Trophoblast cell (in vitro differentiated cells and primary cell): ENCODE data around the gene PIK3R1.
A peak's percentile ranks its signal among the peaks of the same experiment; 100 is the strongest.

Experiments
- DNase-seq, 2 donors: peaks; one replicate each; pipeline ENCODE4 v3.0.0-alpha.2; 2016
- H2AFZ ChIP-seq: 2 replicates; pipeline ENCODE4 v1.6.1; 2013; ENCODE audit warnings: low read length, moderate library complexity, mild to moderate bottlenecking; ENCODE audit not compliant: insufficient read depth, poor library complexity
- H2AK5ac ChIP-seq: 2 replicates; pipeline ENCODE4 v1.6.1; 2013; ENCODE audit warnings: mild to moderate bottlenecking, low read length
- H2BK120ac ChIP-seq: 2 replicates; pipeline ENCODE4 v1.6.1; 2013; ENCODE audit warnings: low read length, mild to moderate bottlenecking, moderate library complexity; ENCODE audit not compliant: insufficient read depth, poor library complexity
- H2BK12ac ChIP-seq: 2 replicates; pipeline ENCODE4 v1.6.1; 2013; ENCODE audit warnings: mild to moderate bottlenecking, low read length, moderate library complexity
- H2BK5ac ChIP-seq: 2 replicates; pipeline ENCODE4 v1.6.1; 2013; ENCODE audit warnings: low read length, low read depth, moderate library complexity, mild to moderate bottlenecking; ENCODE audit not compliant: poor library complexity
- H3K14ac ChIP-seq: 2 replicates; pipeline ENCODE4 v1.6.1; 2013; ENCODE audit warnings: mild to moderate bottlenecking, low read length
- H3K18ac ChIP-seq: 2 replicates; pipeline ENCODE4 v1.6.1; 2013; ENCODE audit warnings: mild to moderate bottlenecking, low read length
- H3K23ac ChIP-seq: 2 replicates; pipeline ENCODE4 v1.6.1; 2013; ENCODE audit warnings: low read length
- H3K27ac ChIP-seq: 2 replicates; pipeline ENCODE4 v1.5.1; 2013; ENCODE audit warnings: low read depth, mild to moderate bottlenecking, inconsistent platforms, low read length, moderate library complexity
- H3K27me3 ChIP-seq: 2 replicates; pipeline ENCODE4 v1.6.1; 2013; ENCODE audit warnings: inconsistent platforms, mild to moderate bottlenecking, low read length, moderate library complexity; ENCODE audit not compliant: insufficient read depth
- H3K36me3 ChIP-seq, 2 experiments: 1 replicate in 1 of 2; 2 replicates in 1 of 2; pipeline ENCODE4 v1.6.1; 2013; ENCODE audit warnings: low read length in 2 of 2, mild to moderate bottlenecking in 2 of 2, moderate library complexity in 1 of 2; ENCODE audit not compliant: insufficient read depth in 2 of 2, control insufficient read depth in 1 of 2
- H3K4ac ChIP-seq: 2 replicates; pipeline ENCODE4 v1.6.1; 2013; ENCODE audit warnings: low read depth, mild to moderate bottlenecking, low read length, moderate library complexity
- H3K4me1 ChIP-seq, 2 experiments: 1 replicate in 1 of 2; 2 replicates in 1 of 2; pipeline ENCODE4 v1.6.1; 2013; ENCODE audit warnings: low read length in 2 of 2, mild to moderate bottlenecking in 2 of 2, moderate library complexity in 1 of 2; ENCODE audit not compliant: insufficient read depth in 2 of 2, control insufficient read depth in 1 of 2
- H3K4me2 ChIP-seq: 2 replicates; pipeline ENCODE4 v1.6.1; 2013; ENCODE audit warnings: inconsistent platforms, mild to moderate bottlenecking, low read length, moderate library complexity
- H3K4me3 ChIP-seq: 2 replicates; pipeline ENCODE4 v1.5.1; 2013; ENCODE audit warnings: mild to moderate bottlenecking, low read depth, low read length, inconsistent platforms
- H3K79me1 ChIP-seq: one replicate; pipeline ENCODE4 v1.6.1; 2013; ENCODE audit warnings: low read length
- H3K79me2 ChIP-seq: 2 replicates; pipeline ENCODE4 v1.6.1; 2013; ENCODE audit warnings: low read length, mild to moderate bottlenecking; ENCODE audit not compliant: control insufficient read depth, insufficient read depth, poor library complexity
- H3K9ac ChIP-seq: 2 replicates; pipeline ENCODE4 v1.6.1; 2013; ENCODE audit warnings: mild to moderate bottlenecking, low read length
- H3K9me3 ChIP-seq: 2 replicates; pipeline ENCODE4 v1.6.1; 2013; ENCODE audit warnings: low read depth, mild to moderate bottlenecking, control low read depth, inconsistent platforms, low read length; ENCODE audit not compliant: insufficient read depth
- H4K12ac ChIP-seq: 2 replicates; pipeline ENCODE4 v1.6.1; 2013; ENCODE audit warnings: low read depth, mild to moderate bottlenecking, low read length, moderate library complexity
- H4K8ac ChIP-seq: 2 replicates; pipeline ENCODE4 v1.6.1; 2013; ENCODE audit warnings: low read depth, mild to moderate bottlenecking, low read length, moderate library complexity
- H4K91ac ChIP-seq: one replicate; pipeline ENCODE4 v1.6.1; 2013; ENCODE audit warnings: low read depth, mild to moderate bottlenecking, low read length, moderate library complexity
- WGBS: extraction: QIAGEN DNeasy Blood & Tissue Kit; methylation state at CpG from one replicate; pipeline ENCODE4 v1.1.7; 2013; ENCODE audit warnings: missing lambda C conversion rate; ENCODE audit not compliant: insufficient read length, insufficient coverage; ENCODE audit errors: extremely low coverage; 5-methylcytosine and 5-hydroxymethylcytosine counted together

Gene PIK3R1

GRCh38 chr5:68230285-68230684 lies 14.7 kb downstream of the PIK3R1 start:
- Histone ChIP-seq H2BK5ac (no peak overlapping the region), H3K4me3 (no peak overlapping the region), H3K79me2 (peaks cover 2% of the 10 kb centered on the region), H4K12ac (no peak overlapping the region), H2BK120ac (no peak overlapping the region), H3K4me2 (no peak overlapping the region), H3K4ac (no peak overlapping the region), H2AK5ac (no peak overlapping the region), H3K79me1 (no peaks in the 10 kb centered on the region), H3K27me3 (no peaks in the 10 kb centered on the region), H2BK12ac (no peak overlapping the region), H3K18ac (no peak overlapping the region), H4K91ac (no peak overlapping the region), H3K9ac (no peak overlapping the region), H3K36me3 (peaks cover 9 to 22% of the 10 kb centered on the region in 2 experiments), H4K8ac (no peak overlapping the region), H3K23ac (no peak overlapping the region), H3K27ac (no peak overlapping the region), H3K4me1 (peaks cover 2 to 13% of the 10 kb centered on the region in 2 experiments), H3K9me3 (no peaks in the 10 kb centered on the region), H2AFZ (no peak overlapping the region), H3K14ac (no peak overlapping the region)
- WGBS = no CpG with 5 or more reads among the region's 1 CpG
- no peak for DNase-seq

- Histone ChIP-seq H3K27ac (no peak overlapping the region), H3K18ac (no peak overlapping the region), H3K9me3 (no peaks in the 10 kb centered on the region), H3K4me2 (no peak overlapping the region), H3K79me2 (no peaks in the 10 kb centered on the region), H4K12ac (no peak overlapping the region), H3K4me1 (peaks cover 2 to 13% of the 10 kb centered on the region in 2 experiments), H3K79me1 (no peaks in the 10 kb centered on the region), H3K9ac (no peak overlapping the region), H2BK5ac (no peak overlapping the region), H3K23ac (no peak overlapping the region), H4K91ac (no peak overlapping the region), H3K14ac (no peak overlapping the region), H2AK5ac (no peak overlapping the region), H2BK120ac (no peak overlapping the region), H2BK12ac (no peak overlapping the region), H3K4me3 (no peak overlapping the region), H3K36me3 (peaks cover 6 to 10% of the 10 kb centered on the region in 2 experiments), H4K8ac (no peak overlapping the region), H3K27me3 (no peaks in the 10 kb centered on the region), H2AFZ (no peak overlapping the region), H3K4ac (no peak overlapping the region)
- WGBS = no CpG with 5 or more reads among the region's 5 CpGs
- no peak for DNase-seq
Observed at GRCh38 chr5:68231414-68232076, 16.0 kb downstream of the PIK3R1 start.

- H3K14ac ChIP-seq = no peak overlapping the region
- peak overlapping the region; percentile 3 for H3K4me2 ChIP-seq
- H3K27ac ChIP-seq = no peak overlapping the region
- H2BK5ac ChIP-seq = no peak overlapping the region
- peaks cover 2 to 13% of the 10 kb centered on the region in 2 experiments for H3K4me1 ChIP-seq
- no peak overlapping the region for H3K4ac ChIP-seq
- H3K9me3 ChIP-seq = no peaks in the 10 kb centered on the region
- H3K79me1 ChIP-seq = no peaks in the 10 kb centered on the region
- H3K18ac ChIP-seq = no peak overlapping the region
- DNase-seq = no peak
- H2AFZ ChIP-seq = no peak overlapping the region
- no peaks in the 10 kb centered on the region for H3K27me3 ChIP-seq
- peaks cover 4 to 6% of the 10 kb centered on the region in 2 experiments for H3K36me3 ChIP-seq
- no peaks in the 10 kb centered on the region for H3K79me2 ChIP-seq
- H2BK12ac ChIP-seq = no peak overlapping the region
- no peak overlapping the region for H4K8ac ChIP-seq
- no peak overlapping the region for H3K23ac ChIP-seq
- no peak overlapping the region for H4K12ac ChIP-seq
- H3K9ac ChIP-seq = no peak overlapping the region
- H2AK5ac ChIP-seq = no peak overlapping the region
- no peak overlapping the region for H3K4me3 ChIP-seq
- no CpG with 5 or more reads among the region's 4 CpGs for WGBS
- H2BK120ac ChIP-seq = no peak overlapping the region
- no peak overlapping the region for H4K91ac ChIP-seq
Observed at GRCh38 chr5:68232277-68232676, 16.7 kb downstream of the PIK3R1 start.

GRCh38 chr5:68233075-68233474 lies 17.5 kb downstream of the PIK3R1 start:
- H4K12ac ChIP-seq = no peak overlapping the region
- H3K79me1 ChIP-seq = no peaks in the 10 kb centered on the region
- no peak overlapping the region for H2BK5ac ChIP-seq
- WGBS = no CpG with 5 or more reads among the region's 1 CpG
- peaks cover 1% of the 10 kb centered on the region for H3K79me2 ChIP-seq
- no peak overlapping the region for H2BK12ac ChIP-seq
- H2AFZ ChIP-seq = no peak overlapping the region
- H2AK5ac ChIP-seq = no peak overlapping the region
- no peak overlapping the region for H3K4me2 ChIP-seq
- peaks cover 2 to 4% of the 10 kb centered on the region in 2 experiments for H3K36me3 ChIP-seq
- no peak overlapping the region for H3K9ac ChIP-seq
- no peak overlapping the region for H2BK120ac ChIP-seq
- no peaks in the 10 kb centered on the region for H3K27me3 ChIP-seq
- H3K14ac ChIP-seq = no peak overlapping the region
- no peak overlapping the region for H3K18ac ChIP-seq
- H3K4ac ChIP-seq = no peak overlapping the region
- H4K8ac ChIP-seq = no peak overlapping the region
- H3K9me3 ChIP-seq = no peaks in the 10 kb centered on the region
- H4K91ac ChIP-seq = no peak overlapping the region
- H3K4me3 ChIP-seq = no peak overlapping the region
- H3K4me1 ChIP-seq = peaks cover 2 to 13% of the 10 kb centered on the region in 2 experiments
- no peak overlapping the region for H3K23ac ChIP-seq
- no peak overlapping the region for H3K27ac ChIP-seq
- DNase-seq = no peak
